Inflammatory macrophage treated with lipopolysaccharide for 1 hour (primary cell): ENCODE results near the gene ZNRF4.

Experiments
- DNase-seq, 2 donors: peaks; one replicate each; pipeline ENCODE4 v3.0.0-alpha.2; 2020 to 2022

Gene ZNRF4

DNA sequence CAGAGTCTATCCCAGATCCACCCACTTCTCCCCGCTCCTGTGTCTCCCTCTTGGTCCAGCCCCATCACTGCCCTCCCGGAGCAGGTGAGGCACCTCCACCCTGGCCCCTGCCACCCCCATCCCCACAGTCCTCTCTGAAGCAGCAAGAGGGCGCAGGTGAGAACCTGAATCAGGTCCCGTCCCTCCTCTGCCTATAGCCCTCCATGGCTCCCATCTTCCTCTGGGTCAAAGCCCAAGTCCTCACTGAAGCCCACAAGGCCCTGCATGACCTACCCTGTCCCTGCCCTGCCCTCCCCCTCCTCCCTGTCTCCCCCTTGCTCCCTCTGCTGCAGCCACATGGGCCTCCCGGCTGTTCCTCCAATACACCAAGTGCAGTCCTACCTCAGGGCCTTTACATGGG, 10.8 kb upstream of the ZNRF4 start:
- DNase-seq: no peak

DNA sequence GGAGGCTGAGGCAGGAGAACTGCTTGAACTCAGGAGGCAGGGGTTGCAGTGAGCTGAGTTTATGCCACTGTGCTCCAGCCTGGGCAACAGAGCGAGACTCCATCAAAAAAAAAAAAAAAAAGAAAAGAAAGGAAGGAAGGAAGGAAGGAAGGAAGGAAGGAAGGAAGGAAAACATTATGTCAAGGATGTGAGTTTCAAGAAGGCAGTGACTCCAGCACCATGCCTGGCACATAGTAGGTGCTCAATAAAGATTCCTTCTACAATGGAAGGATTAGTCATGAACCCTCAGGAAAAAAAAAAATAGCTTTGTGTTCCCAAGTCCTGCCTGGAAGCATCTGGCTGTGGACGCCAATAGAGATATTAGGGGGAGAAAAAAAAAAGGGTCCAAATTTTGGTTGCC, 10.1 kb upstream of the ZNRF4 start:
- no peak for DNase-seq

DNA sequence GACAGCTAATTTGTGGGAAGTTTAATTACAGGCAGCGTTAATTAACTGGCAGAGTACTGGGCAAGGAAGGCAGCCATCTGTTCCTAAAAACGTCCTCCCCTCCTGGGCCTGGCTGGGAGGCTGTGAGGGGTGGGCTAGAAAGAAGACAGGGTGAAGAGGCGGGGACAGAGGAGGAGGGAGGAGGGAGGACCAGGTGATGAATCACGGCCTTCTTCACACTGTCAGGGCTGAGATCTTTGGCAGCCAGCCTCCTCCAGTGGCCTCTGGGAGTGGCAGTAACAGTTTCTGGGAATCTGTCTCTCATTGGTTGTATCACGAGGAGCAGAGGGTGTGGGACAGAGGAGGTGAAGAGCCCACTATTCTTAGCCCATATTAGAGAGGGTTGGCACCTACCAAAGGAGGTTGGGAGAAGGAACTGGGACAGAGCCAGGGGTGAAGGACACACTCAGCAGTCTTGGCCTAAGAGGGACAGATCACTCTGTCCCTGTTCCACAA, 9.6 kb upstream of the ZNRF4 start:
- DNase-seq: no peak

DNA sequence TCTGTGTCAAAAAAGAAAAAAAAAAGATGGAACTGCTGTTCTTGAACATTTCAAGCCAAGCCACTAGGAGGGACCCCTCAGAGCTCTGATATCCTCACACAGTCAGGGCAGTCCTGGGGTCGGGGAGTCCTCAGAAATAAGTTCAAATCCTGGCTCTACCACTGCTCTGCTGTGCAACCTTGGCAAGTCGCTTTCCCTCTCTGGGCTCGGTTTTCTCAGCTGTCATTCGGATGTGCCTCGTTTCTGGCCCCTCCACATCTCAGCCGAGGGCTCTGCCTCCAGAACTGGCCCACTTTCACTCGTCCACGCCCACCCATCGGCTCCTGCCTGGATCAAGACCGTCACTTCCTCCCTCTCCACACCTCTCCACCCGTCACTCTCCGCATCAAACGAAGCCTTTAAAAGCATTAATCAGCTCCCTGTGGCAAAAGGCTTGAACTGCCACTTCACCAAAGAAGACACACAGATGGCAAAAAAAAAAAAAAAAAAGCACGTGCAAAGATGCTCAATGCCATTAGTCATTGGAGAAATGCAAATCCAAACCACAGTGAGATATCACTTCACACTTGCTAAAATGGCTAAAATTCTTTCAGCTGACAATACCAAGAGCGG, 7.4 kb upstream of the ZNRF4 start:
- no peak for DNase-seq

DNA sequence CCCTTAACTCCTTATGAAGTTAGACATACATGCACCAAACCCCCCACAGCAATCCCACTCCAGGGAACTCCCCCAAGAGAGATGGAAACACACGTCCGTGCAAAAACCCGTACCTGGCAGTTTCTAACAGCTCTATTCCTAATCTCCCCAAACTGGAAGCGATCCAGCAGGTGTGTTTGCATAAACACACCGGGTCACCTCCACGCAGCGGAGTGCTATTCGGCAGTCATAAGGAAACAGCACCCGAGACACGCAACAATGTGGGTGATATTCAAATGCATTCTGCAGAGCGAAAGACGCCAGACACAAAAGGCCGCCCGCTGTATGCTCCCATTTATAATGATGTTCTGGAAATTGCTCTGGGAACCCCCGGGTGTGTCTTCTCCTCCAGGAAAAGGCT, 6.8 kb upstream of the ZNRF4 start:
- DNase-seq: no peak

DNA sequence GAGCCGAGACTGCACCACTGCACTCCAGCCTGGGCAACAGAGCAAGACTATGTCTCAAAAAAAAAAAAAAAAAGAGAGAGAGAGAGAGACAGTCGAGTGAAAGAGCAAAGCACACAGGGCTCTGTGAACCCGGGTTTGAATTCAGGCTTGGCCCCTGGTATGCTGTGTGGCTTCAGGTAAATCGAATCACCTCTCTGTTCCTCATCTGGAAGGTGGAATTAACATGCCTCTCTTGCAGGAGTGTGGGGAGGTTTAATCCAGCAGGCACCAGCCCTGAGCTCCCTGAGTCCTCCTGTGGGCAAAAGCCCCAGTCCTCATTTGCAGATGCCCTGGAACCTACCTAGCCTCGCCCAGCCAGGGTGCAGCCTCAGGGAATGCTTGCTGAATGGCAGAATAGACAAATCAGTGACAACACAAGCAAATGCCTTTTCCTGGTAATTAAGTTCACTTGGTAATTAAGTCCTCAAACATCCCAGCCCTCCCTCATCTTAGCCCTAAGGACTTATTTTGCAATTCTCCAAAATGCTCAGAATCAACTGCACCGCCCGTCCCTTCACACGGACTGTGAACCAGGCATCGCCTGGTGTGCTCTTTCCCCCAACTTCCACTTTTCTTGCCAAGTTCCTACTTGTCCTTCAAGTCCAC, 4.6 kb upstream of the ZNRF4 start:
- DNase-seq: no peak

DNA sequence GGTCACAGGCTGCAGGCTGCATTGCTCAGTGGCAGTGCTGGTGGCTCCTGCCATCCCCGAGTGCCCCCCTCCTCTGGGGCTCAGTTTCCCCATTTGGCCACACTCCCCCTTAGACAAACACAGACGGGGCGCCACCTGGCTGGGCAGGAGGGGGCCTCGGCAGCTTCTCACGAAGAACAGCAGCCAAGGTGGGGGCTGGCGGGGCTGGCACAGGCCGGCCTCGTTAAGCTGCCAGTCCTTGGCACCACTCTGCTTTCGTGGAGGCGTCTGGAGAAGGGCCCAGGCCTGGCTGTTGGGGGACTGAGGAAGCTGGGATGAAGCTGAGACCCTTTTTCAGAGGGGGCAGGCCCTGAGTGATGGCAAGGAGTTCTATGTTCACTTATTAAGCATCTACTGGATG, 3.7 kb upstream of the ZNRF4 start:
- no peak for DNase-seq

DNA sequence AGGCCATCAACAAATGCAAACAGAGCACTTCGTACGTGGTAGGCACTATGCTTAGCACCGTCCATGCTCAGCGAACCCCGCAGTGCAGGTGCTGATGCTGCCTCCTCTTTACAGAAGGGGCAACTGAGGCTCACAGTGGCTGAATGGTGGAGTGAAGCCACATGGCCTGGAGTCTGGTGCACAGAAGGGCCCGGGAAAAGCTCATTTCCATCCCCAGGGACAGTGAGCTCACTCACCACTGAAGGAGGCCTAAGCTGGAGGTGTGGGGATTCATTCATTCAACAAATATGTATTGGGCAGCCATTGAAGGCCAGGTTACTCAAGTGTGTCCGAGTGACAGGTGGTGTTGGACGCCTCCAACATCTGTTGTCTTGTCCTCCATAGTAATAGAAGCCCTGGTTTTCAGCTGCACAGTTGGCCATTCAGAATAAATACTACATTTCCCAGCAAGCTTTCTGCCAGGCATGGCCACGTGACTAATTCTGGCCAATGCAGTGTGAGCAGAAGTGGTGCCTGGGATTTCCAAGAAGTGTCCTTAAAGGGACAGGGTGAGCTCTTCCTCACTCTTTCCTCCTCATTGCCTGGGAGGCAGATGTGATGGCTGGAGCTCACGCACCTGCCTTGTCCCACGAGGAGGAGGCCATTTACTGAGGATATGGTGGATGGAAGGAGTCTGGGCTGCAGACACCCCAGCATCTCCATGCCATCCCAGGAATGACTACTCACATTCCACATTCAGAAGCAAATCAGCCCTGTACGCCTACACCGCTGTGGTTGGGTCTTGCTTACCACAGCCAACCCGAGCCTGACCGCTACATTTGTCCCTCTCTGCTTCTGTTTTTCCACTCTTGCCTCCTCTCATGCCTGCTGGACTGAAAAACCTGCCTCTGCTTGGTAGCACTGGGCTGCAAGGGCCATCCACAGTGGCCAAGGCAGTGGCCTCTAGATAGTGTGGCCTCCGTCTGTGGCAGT, 2.3 kb upstream of the ZNRF4 start:
- no peak for DNase-seq

DNA sequence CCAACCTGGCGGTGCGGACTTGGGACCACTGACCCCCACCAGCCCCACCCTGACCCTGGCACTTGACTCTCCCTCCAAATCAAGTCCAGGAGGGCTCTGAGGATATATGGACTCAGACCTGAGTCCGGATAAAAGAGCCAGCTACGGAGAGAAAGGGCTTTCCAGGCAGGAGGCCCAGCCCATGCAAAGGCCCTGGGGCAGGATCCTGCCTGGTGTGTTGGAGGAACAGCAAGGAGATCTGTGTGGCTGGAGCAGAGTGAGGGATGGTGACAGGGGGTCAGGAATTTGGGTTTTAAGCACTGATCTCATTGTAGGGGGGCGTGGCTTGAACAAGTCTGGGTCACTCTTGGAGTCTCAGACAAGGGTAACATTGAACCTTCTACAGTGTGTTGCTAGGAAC, 474 bp upstream of the ZNRF4 start:
- DNase-seq: no peak

DNA sequence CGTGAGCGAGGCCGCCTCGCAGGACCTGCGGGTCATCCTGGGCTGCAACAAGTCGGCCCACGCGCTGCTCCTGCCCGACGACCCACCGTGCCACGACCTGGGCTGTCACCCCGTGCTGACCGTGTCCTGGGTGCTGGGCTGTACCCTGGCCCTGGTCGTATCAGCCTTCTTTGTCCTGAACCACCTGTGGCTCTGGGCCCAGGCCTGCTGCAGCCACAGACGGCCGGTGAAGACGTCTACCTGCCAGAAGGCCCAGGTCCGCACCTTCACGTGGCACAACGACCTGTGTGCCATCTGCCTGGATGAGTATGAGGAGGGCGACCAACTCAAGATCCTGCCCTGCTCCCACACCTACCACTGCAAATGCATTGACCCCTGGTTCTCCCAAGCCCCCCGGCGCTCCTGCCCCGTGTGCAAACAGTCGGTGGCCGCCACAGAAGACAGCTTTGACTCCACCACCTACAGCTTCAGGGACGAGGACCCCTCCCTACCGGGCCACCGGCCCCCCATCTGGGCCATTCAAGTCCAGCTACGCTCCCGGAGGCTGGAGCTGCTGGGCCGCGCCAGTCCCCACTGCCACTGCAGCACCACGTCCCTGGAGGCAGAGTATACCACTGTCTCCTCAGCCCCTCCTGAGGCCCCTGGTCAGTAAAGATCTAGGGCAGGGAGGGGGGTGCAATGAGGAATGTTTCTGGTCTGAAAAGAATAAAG, 1.1 kb downstream of the ZNRF4 start:
- DNase-seq: no peak

DNA sequence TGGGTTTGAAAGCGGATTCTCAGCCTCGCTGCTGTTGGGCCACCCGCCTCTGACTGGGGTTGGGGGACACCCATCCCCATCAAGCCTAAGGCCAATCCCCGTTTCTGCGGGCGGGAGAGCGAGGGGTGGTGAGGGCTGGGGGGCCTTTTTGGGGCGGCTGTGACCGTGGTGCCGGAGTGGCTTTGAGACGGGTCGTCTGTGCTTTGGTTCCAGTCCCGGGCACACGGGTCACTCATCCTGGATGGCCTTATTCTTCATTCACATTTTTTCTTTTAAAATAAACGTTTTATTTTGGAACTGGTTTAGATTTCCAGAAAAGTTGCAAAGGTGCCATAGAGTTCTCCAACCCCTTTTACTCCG, 1.6 kb downstream of the ZNRF4 start:
- DNase-seq: no peak

DNA sequence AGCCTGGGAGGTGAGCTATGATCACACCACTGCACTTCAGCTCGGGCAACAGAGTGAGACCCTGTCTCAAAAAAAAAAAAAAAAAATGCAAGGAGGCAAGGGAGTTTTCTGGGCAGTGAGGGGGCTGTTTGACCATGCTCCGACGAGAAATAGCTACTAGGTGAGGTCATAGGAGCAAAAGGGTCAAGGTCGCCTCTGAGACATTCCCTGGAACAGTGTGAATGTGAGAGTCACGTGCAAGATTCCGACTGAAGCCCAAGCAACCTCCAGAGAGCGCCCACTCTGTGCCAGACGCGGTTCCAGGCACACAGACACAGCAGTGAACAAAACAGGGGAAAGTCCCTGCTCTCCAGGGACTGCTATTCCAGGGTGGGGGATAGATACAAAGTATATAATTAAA, 2.5 kb downstream of the ZNRF4 start:
- DNase-seq: no peak

DNA sequence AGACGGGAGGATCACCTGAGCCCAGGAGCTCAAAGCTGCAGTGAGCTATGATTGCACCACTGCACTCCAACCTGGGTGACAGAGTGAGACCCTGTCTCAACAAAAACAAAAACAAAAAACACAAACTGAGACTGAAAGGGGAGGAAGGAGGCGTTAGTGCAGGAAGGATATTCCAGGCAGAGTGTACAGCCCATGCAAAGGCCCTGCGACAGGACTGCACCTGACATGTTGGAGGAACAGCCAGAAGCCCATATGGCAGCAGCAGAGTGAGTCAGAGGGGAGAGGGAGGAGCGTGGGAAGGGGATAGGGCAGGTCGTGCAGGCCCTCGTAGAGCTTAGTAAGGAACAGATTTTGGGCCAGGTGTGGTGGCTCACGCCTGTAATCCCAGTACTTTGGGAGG, 3.2 kb downstream of the ZNRF4 start:
- no peak for DNase-seq

DNA sequence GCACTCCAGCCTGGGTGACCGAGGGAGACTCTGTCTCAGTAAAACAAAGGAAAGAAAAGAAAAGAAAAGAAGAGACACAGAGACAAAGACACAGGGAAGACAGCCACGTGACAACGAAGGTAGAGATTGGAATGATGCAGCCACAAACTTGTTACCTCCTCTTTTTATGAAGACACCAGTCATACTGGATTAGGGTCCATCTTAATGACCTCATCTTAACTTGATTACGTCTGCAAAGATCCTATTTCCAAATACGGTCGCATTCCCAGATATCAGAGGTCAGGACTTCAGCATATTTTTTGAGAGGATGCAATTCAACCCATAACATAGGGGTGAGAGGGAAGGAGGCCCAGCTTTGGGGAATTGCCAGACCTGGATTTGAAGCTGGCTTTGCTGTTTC, 4.1 kb downstream of the ZNRF4 start:
- DNase-seq: no peak

DNA sequence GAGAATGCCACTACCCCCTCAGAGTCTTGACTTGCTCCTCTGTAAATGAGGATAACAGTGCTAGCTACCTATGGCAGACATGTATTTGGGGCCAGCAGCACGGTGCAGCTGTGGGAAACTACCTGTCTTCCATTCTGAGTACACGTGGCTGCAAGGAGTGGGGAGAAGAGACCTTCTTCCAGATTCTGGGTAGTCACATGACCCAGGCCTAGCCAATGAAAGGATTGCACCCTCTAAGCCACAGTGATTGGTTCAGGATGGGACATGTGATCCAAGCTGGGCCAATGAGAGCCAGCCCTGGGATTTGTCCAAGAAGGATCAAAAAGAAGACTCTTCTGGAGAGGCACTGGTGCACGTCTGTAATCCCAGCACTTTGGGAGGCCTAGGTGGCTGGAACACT, 5.5 kb downstream of the ZNRF4 start:
- no peak for DNase-seq

DNA sequence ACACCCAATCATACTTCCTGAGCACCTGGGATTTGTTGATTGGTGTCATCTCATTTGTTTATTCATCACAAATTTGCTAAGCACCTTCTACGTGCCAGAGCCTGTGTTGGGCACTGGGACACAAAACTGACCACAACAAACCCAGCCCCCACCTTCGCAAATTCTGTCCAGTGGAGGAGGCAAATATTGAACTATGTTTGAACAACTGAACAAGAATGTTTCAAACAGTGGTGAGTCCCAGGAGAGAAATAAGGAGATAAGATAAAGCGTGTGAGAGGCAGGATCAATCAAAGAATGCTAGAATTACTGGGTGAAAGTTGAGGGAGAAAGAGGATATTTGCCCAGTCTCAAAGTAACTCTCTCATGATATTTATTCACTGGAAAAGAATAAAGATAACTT, 8.7 kb downstream of the ZNRF4 start:
- DNase-seq: no peak

DNA sequence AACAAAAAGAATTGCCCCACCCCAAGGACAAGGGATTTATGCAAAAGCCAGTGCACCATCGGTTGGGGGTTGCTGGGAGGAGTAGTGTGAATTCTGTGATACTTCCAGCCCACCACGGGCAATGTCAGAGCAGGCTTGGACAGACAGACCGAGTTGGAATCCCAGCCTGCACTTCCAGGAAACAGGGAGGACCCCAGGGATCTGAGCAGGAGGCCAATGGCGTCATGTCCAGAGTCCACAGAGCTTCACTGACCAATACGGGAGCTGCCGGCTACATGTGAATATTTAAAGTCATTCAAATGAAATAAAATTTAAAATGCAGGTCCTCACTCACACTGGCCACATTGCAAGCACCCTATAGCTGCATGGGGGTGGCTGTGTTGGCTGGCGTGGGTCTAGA, 10.9 kb downstream of the ZNRF4 start:
- DNase-seq: no peak

DNA sequence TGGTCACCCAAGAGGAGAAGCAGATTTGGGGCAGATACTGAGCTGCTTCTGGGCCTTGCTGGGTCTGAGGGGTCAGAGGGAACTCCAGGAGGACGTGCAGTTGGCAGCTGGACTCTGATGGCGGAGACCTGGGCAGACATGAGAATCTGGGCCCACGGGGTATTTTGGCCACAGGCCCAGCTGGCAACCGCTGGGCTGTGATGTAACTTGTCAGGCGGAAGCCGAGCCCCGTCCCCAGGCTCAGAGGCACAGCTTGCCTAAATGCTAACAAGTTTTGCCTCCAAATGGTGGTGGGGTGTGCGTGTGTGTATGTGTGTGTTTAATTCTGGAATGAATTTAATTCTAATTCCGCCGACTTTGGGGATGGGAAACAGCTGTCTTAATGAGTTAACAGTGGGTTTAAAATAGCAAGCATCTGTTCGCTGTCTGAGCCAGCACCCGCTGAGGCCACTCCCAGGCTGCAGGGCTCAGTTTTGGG, 11.6 kb downstream of the ZNRF4 start:
- no peak for DNase-seq

DNA sequence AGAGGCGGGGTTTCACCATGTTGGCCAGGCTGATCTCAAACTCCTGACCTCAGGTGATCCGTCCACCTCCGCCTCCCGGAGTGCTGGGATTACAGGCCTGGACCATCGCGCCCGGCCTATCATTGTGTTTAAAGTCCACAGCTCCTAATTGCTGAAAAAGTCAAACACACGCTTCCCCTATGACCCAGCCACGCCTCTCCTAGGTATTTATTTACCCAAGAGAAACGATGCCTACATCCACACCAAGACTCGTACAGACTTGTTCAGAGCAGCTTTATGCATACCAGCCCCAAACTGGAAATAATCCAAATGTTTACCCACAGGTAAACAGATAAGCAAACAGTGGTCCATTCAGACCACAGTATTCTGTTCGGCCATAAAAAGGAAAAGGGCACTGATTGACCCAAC, 15.1 kb downstream of the ZNRF4 start:
- no peak for DNase-seq

DNA sequence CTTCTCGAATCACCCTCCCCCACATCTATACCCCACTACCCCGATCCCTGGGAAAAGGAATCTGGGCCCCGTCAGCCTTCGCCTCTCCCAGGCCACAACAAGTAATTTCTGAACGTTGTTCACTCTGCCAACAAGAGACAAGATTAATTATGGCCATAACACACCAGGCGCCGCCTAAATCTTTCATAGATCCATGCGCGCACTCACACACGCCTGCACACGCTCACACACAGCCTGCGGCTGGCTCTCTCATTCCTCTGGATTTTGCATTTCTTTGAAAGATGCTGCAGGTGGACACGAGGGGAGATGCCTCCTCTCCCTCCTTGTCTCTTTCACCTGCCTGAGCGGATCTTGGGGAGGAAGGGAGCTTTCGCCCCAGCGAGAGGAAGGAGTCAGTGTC, 17.1 kb downstream of the ZNRF4 start:
- no peak for DNase-seq

DNA sequence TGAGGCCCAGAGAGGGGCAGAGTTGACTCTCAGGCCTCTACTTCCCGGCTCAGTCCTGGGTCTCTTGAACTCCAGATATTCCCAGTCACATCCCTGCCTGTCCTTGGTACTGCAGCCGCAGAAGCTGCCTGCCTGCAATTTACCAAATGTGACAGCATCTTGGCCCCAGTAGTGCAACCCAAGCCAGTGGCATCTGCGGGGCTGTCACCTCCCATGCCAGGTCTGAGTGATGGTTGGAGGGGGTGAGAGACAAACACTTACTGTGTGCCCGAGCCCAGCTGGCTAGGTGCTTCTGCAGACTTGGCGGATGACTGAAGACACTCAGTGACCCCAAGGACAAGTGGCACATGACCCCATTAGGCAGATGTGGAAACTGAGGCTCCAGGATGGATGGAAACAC, 18.4 kb downstream of the ZNRF4 start:
- no peak for DNase-seq

DNA sequence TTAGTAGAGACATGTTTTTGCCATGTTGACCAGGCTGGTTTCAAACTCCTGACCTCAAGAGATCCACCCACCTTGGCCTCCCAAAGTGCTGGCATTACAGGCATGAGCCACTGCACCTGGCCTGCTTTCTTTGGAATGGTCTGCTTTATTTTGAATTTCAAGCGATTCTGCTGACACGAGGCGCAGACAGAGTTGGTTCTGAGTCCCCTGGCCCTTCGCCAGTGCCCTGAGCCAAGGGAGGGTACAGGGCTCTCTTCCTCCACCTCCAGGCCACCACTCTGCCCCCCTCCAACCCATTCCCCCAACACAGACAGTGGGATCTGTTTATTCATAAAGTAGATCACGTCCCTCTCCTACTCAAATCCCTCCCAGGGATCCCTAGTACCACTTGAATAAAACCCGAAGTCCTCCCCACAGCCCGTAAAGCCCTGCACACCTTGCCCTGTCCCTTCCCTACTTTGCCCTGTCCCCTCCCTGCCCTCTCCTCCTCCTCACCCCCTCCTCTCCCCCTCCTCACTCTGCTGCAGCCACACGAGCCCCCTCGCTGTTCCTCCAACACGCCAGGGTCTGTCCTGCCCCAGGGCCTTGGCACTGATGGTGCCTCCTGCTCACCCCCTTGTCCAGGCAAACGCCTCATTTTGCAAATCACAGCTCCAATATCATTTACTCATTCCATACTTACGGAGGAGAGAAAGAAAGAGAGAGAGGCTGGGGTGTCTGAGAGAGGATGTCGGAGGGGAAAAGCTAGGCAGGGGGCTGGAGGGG, 22.4 kb downstream of the ZNRF4 start:
- DNase-seq: no peak
